GM18951 (cell line): ENCODE data around the gene SIN3B.

Experiments
- POLR2A ChIP-seq: IDR thresholded peaks from 4 replicates; pipeline ENCODE4 v1.6.1; 2011; ENCODE audit warnings: mild to moderate bottlenecking; ENCODE audit not compliant: insufficient read length, insufficient read depth; ENCODE audit errors: extremely low read depth
- in situ Hi-C: fragments of 300-500 bp; cut with MboI; formaldehyde crosslinking; loops from one replicate; pipeline ENCODE4 v1.12.0; 2022; ENCODE audit warnings: low sequenced_read_pairs, mixed read lengths, inconsistent platforms; ENCODE audit not compliant: unreplicated experiment

The SIN3B gene

DNA sequence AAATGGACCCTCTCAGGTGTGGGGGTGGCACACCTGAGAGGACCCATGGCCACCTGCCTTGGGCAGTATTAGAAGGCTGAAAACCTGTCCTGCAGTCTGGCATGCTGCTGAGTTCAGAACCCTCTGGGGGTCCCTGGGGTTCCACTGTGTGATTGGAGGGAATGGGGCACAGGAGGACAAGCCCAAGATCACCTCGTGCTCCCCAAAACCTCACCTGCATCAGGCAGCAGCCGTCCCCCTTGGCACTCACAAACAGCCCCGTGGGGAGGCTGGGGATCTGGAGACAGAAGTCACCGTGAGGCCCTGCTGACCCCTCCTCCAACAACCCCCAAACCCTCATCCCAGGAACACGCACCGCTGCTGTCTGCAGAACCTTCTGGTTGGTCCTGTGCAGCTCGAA, 74.1 kb downstream of the SIN3B start:
- no peak for TF ChIP-seq POLR2A
- in situ Hi-C loops: no loop called here

DNA sequence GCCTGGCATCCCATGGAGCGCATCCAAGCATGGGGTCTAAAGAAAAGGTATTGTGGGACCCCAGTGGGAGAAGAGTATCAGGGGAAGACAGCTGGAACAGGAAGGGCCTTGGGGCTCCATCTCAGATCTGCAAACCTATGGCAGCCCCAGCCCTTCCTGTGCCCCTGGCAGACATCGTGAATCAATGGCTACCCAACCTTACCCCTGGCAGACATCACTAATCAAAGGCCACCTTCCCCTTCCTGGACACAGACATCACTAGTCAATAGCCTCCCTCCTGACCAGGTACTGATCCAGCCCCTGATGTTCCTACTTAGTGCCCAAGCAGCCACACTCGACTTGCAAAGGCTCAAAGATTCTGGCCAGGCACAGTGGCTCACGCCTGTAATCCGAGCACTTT, 75.4 kb downstream of the SIN3B start:
- in situ Hi-C loops: no loop called here
- no peak for TF ChIP-seq POLR2A

DNA sequence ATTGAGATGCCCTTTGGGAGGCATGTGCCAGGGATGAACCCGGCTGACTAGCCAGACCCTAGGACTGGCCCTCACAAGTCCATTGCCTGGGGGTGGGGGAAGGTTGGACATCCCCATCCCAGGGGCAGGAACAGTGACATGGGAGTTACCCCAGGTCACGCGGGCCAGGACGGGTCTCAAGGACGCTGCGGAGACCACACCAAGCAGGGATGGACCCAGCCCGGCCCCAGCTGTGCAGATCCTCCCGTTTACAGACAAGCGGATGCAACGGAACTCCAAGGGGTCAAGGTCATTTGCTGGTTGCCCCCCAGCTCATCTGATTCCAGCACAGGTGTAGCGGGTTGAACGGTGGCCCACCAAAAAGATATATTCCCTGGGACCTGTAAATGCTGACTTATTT, 79.6 kb downstream of the SIN3B start:
- in situ Hi-C loops: no loop called here
- TF ChIP-seq POLR2A: no peak

DNA sequence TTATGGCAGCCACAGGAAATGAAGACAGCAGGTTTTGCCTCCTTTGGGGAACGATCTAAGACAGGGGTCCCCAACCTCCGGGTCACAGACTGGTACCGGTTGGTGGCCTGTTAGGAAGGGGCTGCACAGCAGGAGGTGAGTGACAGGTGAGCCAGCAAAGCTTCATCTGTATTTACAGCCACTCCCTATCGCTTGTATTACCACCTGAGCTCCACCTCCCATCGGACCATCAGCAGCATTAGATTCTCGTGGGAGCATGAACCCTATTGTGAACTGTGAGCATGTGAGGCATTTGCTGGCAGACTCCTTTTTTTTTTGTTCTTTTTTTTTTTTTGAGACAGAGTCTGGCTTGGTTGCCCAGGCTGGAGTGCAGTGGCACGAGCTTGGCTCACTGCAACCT, 81.8 kb downstream of the SIN3B start:
- no peak for TF ChIP-seq POLR2A
- in situ Hi-C loops: no loop called here

GRCh38 chr19:16912780-16913179, 83.6 kb downstream of the SIN3B start:
- TF ChIP-seq POLR2A: no peak
- in situ Hi-C loops: no loop called here

- no peak for TF ChIP-seq POLR2A
- in situ Hi-C loops: no loop called here
These were observed 85.2 kb downstream of the SIN3B start for GRCh38 chr19:16914421-16914820.

- no peak for TF ChIP-seq POLR2A
- in situ Hi-C loops: no loop called here
These were observed 85.9 kb downstream of the SIN3B start for GRCh38 chr19:16915135-16915534.

- in situ Hi-C loops: no loop called here
- TF ChIP-seq POLR2A: no peak
These were observed 86.5 kb downstream of the SIN3B start for GRCh38 chr19:16915734-16916133.

DNA sequence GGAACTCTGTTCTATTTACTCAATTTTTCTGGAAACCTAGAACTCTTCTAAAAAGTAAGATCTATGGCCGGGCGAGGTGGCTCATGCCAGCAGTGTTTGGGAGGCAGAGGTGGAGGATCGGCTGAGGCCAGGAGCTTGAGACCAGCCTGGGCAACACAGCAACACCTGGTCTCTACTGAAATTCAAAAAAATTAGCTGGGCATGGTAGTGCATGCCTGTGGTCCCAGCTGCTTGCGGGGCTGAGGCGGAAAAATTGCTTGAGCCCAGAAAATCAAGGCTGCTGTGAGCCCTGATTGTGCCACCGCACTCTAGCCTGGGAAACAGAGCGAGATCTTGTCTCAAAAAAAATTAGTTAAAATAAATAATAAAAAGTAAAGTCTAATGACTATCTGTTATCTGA, 88.2 kb downstream of the SIN3B start:
- in situ Hi-C loops: no loop called here
- no peak for TF ChIP-seq POLR2A

GRCh38 chr19:16919496-16919895, 90.3 kb downstream of the SIN3B start:
- in situ Hi-C loops: no loop called here
- no peak for TF ChIP-seq POLR2A

DNA sequence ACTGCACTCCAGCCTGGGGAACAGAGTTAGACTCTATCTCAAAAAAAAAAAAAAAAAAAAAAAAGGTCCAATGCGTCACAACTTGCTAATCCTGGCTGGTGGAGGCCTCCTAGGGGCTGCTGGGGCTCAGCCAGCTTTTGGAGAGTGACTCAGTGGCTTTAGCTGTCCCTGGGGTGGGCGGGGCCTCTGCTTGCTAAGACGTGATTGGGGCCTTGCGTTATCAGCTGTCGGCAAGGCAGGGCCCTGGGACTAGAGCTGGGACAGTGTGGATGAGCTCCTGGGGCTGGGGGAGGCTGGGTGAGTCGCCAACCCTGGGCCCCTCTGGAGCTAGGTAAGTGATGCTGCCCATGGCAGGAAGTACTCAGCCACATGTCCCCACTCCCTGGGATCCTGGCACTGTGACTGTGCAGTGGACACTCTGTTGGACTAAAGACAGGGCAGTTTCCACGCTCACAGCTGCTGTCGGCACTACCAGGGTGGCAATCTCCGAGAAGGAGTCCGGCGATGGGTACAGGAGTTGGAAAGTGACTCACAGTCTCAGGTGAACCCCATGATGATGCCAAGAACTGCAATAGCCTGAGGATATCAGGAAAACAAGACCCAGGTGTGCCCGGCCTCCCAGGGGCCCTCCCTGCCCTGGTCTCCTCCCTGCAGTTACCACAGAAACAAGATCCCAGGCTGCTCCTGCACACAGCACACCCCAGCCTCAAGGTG, 91.8 kb downstream of the SIN3B start:
- in situ Hi-C loops: no loop called here
- TF ChIP-seq POLR2A: no peak

DNA sequence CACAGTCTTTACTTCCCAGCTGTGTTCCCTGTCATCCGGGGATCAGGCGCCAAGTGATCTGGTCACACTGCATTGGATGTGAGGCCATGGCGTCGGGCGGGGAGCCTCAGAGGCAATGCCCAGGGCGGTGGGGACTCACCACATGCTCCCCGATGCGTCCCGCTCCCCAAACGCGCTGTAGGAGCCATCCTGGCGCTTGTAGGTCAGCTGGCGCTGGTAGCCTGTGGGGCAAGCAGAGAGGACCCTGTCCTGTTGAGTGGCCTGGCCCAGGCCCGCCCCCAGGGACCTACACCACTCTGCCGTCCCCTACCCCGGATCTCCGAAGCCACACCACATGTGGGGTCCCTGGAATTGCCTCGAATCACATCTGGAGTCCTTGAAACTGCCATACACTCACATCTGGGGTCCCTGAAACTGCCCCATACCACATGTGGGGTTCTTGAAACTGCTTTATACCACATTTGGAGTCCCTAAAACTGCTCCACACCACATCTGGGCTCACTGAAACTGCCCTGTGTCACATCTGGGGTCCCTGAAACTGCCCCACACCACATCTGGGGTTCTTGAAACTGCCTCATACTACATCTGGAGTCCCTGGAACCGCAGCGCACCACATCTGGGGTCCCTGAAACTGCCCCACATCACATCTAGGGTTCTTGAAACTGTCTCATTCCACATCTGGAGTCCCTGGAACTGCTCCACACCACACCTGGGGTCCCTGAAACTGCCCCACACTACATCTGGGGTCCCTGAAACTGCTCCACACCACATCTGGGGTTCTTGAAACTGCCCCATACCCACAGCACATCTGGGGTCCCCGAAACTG, 92.8 kb downstream of the SIN3B start:
- TF ChIP-seq POLR2A: no peak
- in situ Hi-C loops: no loop called here

- no peak for TF ChIP-seq POLR2A
- in situ Hi-C loops: no loop called here
These were observed 93.4 kb downstream of the SIN3B start for GRCh38 chr19:16922592-16922934.

DNA sequence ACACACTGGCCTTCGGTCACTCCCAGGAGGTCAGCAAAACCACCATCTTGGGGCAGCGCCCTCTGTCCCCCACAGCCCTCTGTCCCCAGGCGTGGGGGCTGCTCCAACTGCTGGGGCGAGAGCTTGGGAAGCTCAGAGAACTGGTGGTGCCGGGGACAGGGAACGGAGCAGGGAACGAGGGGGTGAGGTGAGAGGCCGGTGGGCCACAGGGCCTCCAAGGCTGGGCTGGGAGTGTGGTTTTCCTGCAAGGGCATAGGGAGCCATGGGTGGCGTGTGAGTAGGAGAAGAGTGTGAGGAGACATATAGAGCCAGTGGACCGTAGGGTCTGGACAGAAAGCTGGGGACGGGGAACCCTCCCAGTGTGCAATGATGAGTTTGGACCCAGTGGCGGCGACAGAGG, 93.8 kb downstream of the SIN3B start:
- no peak for TF ChIP-seq POLR2A
- in situ Hi-C loops: no loop called here
